ENCODE results near the gene ARMC3. TPM values are rescaled to one million over a fixed set of nuclear protein-coding genes. Genes with fewer than 3 reads are reported as not detected.

The ARMC3 gene
- total and polyA plus RNA-seq, 11 donors = not detected

GRCh38 chr10:22932626-22933370 lies 4.9 kb downstream of the ARMC3 start:
- Histone ChIP-seq H3K9me3 (no peaks in the 10 kb centered on the region), H3K4me1 (peaks cover 0 to 13% (median 2%) of the 10 kb centered on the region in 12 donors), H3K36me3 (no peaks in the 10 kb centered on the region), H3K27me3 (no peaks in the 10 kb centered on the region), H3K27ac (peak overlapping the region in 1 of 12 donors; percentile 6), H3K4me3 (no peak overlapping the region)
- intact Hi-C loops (cut with DNase I) = no loop called here
- DNase-seq (peak in 1 of 5 donors; percentile 23), ATAC-seq (peak in 2 of 4 donors; percentile 39 to 49)
- TF ChIP-seq CTCF (IDR thresholded peaks at IDR 0.05) (no peak), POLR2A (IDR thresholded peaks at IDR 0.05) (no peak)
- 61 to 81% (median 72%) methylated on average over 5 of the region's 5 CpGs for WGBS, 4 donors

- Histone ChIP-seq H3K27ac (no peak overlapping the region), H3K27me3 (no peaks in the 10 kb centered on the region), H3K4me3 (no peak overlapping the region), H3K9me3 (no peaks in the 10 kb centered on the region), H3K4me1 (peaks cover 0 to 12% (median 0%) of the 10 kb centered on the region in 12 donors), H3K36me3 (no peaks in the 10 kb centered on the region)
- intact Hi-C loops (cut with DNase I) = no loop called here
- ATAC-seq (no peak), DNase-seq (no peak)
- TF ChIP-seq POLR2A (IDR thresholded peaks at IDR 0.05) (no peak), CTCF (IDR thresholded peaks at IDR 0.05) (no peak)
- whole genome bisulfite sequencing, 4 donors = 74 to 86% (median 81%) methylated on average over 3 of the region's 3 CpGs
These were observed 6.9 kb downstream of the ARMC3 start for GRCh38 chr10:22934726-22935125.

- Histone ChIP-seq H3K4me3 (no peak overlapping the region), H3K27ac (no peak overlapping the region), H3K27me3 (no peaks in the 10 kb centered on the region), H3K36me3 (no peaks in the 10 kb centered on the region), H3K9me3 (peaks cover 0 to 17% (median 0%) of the 10 kb centered on the region in 12 donors), H3K4me1 (no peaks in the 10 kb centered on the region)
- DNase-seq (no peak), ATAC-seq (no peak)
- no peak for TF ChIP-seq CTCF (IDR thresholded peaks at IDR 0.05)
- TF ChIP-seq POLR2A (IDR thresholded peaks at IDR 0.05) = no peak
- WGBS, 4 donors = 80 to 90% (median 86%) methylated on average over 1 of the region's 1 CpG
- intact Hi-C loops (cut with DNase I) = no loop called here
These were observed 14.6 kb downstream of the ARMC3 start for GRCh38 chr10:22942437-22942836.

GRCh38 chr10:22945934-22946673 lies 18.3 kb downstream of the ARMC3 start:
- no peaks in the 10 kb centered on the region for H3K36me3 ChIP-seq
- peaks cover 0 to 40% (median 8%) of the 10 kb centered on the region in 12 donors for H3K9me3 ChIP-seq
- no peaks in the 10 kb centered on the region for H3K27me3 ChIP-seq
- H3K4me3 ChIP-seq = no peak overlapping the region
- 90 to 96% (median 93%) methylated on average over 2 of the region's 2 CpGs for WGBS, 4 donors
- TF ChIP-seq POLR2A (IDR thresholded peaks at IDR 0.05) (no peak), CTCF (IDR thresholded peaks at IDR 0.05) (no peak)
- no peak overlapping the region for H3K27ac ChIP-seq
- ATAC-seq = no peak
- DNase-seq = no peak
- no peaks in the 10 kb centered on the region for H3K4me1 ChIP-seq
- intact Hi-C loops (cut with DNase I) = no loop called here

Measured in heart left ventricle (tissue), 16 donors.